GM20431 (cell line): ENCODE results near the gene SUMF1.

Source experiments
- in situ Hi-C: fragments of 300-500 bp; cut with MseI, MboI; formaldehyde crosslinking; loops from one replicate; pipeline ENCODE4 v1.15.0; 2020; ENCODE audit warnings: low sequenced_read_pairs; ENCODE audit not compliant: unreplicated experiment

SUMF1 gene

DNA sequence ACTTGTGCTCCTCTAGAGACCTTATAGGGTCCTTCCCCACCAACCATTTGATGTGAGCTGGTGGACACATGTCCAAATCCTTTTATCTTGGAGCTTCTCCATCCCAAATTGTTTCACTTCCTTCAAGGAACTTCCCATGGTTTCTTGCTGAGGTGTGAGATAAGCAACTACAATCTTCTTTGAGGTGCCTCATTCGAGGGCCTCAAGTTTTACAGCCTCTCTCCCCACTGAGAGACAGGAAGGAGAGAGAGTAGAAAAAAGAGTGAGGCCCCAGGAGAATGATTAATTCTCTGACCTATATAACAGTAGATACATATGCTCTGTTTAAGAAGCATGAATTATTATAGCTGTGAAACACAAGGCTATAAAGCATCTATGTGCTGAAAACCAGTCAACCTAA lies 70.5 kb downstream of the SUMF1 start:
- in situ Hi-C loops, result no loop called here

DNA sequence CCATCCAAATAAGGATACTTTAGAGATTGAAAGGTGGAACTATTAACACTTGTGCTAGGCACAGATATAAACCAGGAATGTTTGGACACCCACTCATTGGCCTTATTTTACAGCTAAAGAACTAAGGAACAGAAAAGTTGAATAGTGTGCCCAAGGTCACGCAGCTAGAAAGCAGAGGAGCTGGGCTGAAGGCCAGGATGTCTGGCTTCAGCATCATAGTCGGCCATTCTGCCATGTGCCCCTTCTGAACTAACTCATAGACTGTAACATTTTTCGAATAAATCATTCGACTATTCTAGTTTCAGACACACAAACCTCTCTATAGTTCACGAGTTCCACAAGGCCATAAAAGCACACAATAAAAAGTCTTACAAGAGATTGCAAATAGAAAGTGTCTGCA lies 71.1 kb downstream of the SUMF1 start:
- in situ Hi-C loops, result no loop called here

- in situ Hi-C loops, result no loop called here
Measured at GRCh38 chr3:4395448-4395847, 71.6 kb downstream of the SUMF1 start.

GRCh38 chr3:4394567-4394966 lies 72.5 kb downstream of the SUMF1 start:
- in situ Hi-C loops, result no loop called here

- in situ Hi-C loops, result no loop called here
Measured at GRCh38 chr3:4394048-4394447, 73.0 kb downstream of the SUMF1 start.

GRCh38 chr3:4392992-4393391 lies 74.1 kb downstream of the SUMF1 start:
- in situ Hi-C loops, result no loop called here

GRCh38 chr3:4387210-4388204 lies 79.6 kb downstream of the SUMF1 start:
- in situ Hi-C loops, result no loop called here

DNA sequence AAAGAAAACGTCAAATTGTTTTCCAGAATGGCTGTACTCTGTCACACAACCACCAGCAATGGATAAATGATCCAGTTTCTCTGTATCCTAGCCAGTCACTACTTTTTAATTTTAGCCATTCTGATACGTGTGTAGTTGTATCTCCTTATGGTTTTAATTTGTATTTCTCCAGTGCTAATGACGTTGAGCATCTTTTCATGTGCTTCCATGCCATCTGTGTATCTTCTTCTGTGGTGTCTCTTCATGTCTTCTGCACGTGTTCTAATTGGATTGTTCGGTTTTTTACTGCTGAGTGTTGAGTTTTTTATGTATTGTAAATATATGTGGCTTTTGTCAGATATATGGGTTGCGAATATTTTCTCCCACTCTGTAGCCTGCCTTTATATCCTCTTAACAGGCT lies 81.9 kb downstream of the SUMF1 start:
- in situ Hi-C loops, result no loop called here

DNA sequence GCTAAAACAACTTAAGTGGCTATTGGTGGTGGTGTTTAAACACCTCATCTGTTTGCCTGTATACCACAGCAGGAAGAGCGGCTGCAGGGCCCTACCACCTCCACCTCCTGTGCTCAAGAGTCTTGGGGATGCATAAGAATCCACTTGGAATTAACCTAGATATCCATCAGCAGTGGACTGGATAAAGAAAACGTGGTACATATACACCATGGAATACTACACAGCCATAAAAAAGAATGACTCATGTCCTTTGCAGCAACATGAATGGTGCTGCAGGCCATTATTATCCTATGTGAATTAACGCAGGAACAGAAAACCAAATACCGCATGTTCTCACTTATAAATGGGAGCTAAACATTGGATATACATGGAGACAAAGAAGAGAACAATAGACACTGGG lies 87.1 kb downstream of the SUMF1 start:
- in situ Hi-C loops, result no loop called here

DNA sequence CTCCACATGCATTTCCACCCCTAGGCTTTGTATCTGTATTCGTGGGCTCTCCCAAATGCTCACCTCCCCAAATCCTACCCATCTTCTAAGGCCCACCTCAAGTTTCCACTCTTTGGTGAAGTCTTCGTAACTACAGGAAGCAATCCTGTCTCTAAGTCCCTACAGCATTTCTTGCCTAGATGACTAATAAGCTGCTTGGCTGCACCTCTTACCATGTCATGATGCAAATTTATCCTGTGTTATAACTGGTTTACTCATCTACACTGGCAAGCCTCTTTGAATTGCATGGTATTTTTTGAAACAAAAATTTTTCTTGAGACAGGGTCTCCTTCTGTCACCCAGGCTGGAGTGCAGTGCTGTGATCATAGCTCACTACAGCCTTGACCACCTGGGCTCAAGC lies 90.6 kb downstream of the SUMF1 start:
- in situ Hi-C loops, result no loop called here

DNA sequence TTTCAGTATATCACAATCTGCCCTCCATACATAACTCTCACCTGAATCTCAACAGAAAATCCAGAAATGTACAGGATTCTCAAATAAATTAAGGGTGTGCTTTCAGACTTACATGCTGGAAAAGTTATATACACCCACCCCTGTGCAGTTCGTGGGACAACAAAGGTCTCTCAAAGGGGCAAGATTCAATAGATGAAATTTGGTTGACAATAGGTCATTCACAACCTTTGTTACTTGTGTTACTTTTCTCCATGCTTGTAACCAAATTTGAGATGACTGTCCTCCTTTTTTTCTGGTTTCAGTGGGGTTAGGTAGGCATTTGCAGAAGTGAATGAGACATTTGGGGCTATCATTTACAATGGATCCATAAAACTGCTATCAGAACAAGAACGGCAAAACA lies 91.2 kb downstream of the SUMF1 start:
- in situ Hi-C loops, result no loop called here

DNA sequence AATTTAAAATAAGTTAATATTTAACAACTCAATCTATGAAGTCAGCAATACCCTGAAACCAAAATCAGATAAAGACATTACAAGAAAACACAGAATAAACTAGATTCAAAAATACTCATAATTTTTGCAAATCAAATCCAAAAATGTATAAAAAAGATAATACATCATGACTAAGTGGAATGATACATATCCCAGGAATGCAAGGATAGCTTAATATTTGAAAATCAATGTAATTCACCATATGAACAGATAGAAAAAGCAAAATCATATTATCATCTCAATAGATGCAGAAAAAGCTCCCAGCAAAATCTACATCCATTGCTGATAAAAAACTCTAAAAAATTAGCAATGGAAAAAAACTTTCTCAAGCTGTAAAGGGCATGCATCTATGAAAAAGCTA lies 93.4 kb downstream of the SUMF1 start:
- in situ Hi-C loops, result loop anchor here (25.0 kb wide), 2 partner anchors 89 to 689 kb away; partner anchors contain the start of gene SUMF1

DNA sequence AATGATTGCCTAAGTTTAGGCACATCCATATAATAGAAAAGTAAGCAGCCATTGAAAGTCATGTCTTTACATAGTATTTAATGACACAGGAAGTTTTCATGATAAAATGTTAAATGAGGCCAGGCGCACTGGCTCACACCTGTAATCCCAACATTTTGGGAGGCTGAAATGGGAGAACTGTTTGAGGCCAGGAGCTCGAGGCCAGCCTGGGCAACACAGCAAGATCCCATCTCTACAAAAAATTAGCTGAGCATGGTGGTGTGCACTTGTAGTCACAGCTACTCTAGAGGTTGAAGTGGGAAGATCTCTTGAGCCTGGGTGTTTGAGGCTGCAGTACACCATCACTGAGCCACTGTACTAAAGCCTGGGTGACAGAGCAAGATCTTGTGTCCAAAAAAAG lies 104.5 kb downstream of the SUMF1 start:
- in situ Hi-C loops, result loop anchor here (25.0 kb wide), 2 partner anchors 100 to 700 kb away; partner anchors contain the start of gene SUMF1

GRCh38 chr3:4360817-4361216 lies 106.3 kb downstream of the SUMF1 start:
- in situ Hi-C loops, result loop anchor here (25.0 kb wide), 2 partner anchors 101 to 701 kb away; partner anchors contain the start of gene SUMF1

DNA sequence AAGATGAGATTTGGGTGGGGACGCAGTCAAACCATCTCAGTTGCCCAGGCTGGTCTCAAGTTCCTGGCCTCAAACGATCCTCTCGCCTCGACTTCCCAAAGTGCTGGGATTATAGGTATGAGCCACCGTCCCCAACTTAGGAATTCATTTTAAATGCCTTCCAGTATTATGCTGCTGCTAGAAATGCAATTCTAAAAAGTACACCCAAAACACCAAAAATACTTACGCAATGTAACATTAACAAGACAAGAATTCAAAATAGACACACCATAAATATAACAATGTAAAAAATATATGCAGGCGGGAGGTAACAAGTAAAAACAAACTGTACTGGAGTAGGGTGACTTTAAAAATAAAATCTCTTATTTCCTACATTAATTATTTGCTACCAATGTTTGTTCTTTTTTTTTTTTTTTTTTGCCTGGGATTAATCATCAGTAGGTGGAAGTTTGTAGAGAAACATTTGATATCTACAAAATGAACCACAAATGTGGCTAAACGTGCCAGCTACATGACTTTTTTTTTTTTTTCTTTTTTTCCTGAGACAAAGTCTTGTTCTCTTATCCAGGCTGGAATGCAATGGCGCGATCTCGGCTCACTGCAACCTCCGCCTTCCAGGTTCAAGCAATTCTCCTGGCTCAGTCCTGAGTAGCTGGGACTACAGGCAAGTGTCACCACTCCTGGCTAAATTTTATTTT lies 107.1 kb downstream of the SUMF1 start:
- in situ Hi-C loops, result loop anchor here (25.0 kb wide), 2 partner anchors 102 to 702 kb away; partner anchors contain the start of gene SUMF1

DNA sequence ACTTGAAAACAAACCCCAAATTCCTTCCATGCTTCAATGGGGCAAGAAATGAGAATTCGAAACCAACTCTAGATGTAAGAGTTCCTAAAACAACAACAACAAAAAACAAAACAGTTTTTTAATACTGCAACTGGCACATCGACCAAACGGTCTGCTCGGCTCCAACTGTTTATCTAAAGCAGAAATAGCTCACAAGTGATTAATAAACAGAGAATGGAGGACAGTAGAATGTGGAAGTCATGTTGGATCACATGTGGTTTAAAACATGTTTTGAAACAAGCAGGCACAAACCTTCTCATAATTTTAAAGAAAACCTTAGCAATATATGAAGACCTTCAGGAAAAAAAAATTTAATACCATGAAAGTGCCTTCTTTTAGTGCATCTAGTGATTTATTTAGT lies 108.8 kb downstream of the SUMF1 start:
- in situ Hi-C loops, result loop anchor here (25.0 kb wide), 2 partner anchors 104 to 704 kb away; partner anchors contain the start of gene SUMF1

DNA sequence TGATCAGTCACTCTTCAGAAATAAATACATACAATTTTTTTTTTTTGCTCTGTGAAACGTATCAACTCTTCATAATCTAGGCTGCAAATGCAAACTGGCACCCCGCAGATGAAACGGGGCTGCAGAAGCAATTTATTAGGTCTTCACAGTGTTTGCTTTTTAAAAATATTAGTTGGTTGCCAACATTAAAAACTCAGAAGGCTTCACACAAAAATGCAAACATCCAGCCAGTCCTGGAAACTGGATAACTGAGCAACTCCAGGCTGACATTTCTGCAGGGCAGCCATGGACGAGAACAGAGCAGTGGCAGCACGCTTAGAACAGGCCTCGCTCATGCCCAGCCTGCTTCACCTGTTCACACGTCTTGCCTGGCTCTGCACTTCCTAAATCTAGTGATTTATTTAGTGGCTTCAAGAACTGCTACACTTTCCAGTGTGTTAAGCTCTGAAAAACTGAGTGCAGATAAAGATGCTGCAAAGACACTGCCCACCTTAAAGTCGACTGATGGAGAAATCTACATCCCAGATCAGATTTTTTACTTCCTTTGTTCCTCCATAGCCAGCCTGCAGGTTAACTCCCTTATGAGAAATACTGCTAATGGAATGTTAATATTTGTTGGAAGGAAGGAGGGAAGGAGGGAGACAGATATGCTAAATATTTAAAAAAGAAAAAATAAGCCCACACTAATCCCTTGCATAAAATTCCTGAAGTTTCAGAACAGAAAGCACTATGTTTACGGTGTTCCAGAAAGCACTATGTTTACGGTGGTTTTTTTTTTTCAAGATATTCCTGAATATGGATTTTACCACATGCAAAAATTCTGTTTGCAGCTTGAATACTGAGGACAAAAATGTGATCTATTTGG lies 110.3 kb downstream of the SUMF1 start:
- in situ Hi-C loops, result loop anchor here (25.0 kb wide), 2 partner anchors 106 to 706 kb away; partner anchors contain the start of gene SUMF1

DNA sequence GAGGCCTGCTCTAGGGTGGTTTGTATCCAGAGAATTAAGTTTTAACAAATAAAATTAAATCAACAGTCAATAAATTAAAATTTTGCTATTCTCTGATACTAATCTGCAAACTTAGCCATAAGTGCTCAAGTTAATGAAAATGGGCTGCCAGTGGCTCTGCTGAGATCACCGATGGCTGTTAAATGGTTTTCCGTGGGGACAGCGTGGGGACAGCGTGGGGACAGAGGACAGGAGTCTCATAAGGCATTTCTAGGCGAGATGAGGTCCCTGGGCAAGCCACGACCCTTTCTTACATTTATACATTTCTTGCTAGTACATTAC lies 110.9 kb downstream of the SUMF1 start:
- in situ Hi-C loops, result loop anchor here (25.0 kb wide), 2 partner anchors 106 to 706 kb away; partner anchors contain the start of gene SUMF1

- in situ Hi-C loops, result loop anchor here (25.0 kb wide), 2 partner anchors 107 to 707 kb away; partner anchors contain the start of gene SUMF1
Measured at GRCh38 chr3:4355401-4356219, 111.5 kb downstream of the SUMF1 start.
